SH-SY5Y (cell line): ENCODE data around the gene TMEM187.

Experiments used
- GATA2 ChIP-seq: IDR thresholded peaks from 2 replicates; pipeline ENCODE4 v1.6.1; 2011; ENCODE audit warnings: mild to moderate bottlenecking, low read depth, low read length
- GATA3 ChIP-seq: IDR thresholded peaks from 2 replicates; pipeline ENCODE4 v1.6.1; 2011; ENCODE audit warnings: low read depth, mild to moderate bottlenecking, low read length, moderate library complexity

DNA sequence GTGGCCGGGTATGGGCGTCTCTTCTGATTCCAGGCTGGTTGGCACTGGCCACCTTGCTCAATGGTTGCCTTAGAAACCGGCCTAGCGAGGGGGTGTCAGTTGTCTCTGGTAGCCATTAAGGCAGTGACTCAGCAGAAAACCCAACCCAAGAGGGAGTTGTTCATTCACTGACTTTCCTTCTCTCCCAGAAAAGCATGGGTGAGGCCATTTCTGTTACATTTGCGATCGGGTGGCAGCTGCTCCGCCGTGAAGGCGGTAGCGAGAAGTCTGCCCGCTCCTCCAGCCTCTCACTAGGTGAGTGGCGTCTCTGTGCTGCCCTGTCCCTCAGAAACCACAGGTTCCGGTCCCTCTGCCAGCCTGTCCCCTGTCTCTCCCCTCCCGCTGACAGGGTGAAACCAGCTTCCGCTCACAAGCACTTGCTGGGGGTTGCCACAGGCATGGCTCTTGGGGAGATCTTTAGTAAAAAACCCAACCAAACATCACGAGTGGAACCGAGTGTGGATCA, 29.7 kb downstream of the TMEM187 start:
- no peak for TF ChIP-seq GATA2
- TF ChIP-seq GATA3: no peak
